ENCODE results near the gene TRMT10C. TPM values are rescaled to one million over a fixed set of nuclear protein-coding genes. Genes with fewer than 3 reads are reported as not detected.

The TRMT10C gene
- total RNA-seq, 2 donors from 2014 or later, result 41.4 to 41.8 TPM

- Histone ChIP-seq H3K9me3 (ENCODE audit: control insufficient read depth, low read length) (no peaks in the 10 kb centered on the region), H3K27ac (ENCODE audit: low read depth, low read length) (no peak overlapping the region), H3K4me1 (ENCODE audit: control insufficient read depth, insufficient read depth, low read length) (no peaks in the 10 kb centered on the region), H3K4me3 (ENCODE audit: low read length) (no peak overlapping the region), H3K9ac (ENCODE audit: extremely low read depth, low read length, poor library complexity, severe bottlenecking) (no peak overlapping the region), H3K36me3 (ENCODE audit: control insufficient read depth, insufficient read depth, low read length) (peaks cover 89% of the 10 kb centered on the region), H3K27me3 (ENCODE audit: control insufficient read depth, insufficient read depth, low read length, poor library complexity, severe bottlenecking) (no peaks in the 10 kb centered on the region)
- DNase-seq, result no peak
- Mint-ChIP-seq H3K9me3 (no peaks in the 10 kb centered on the region), H3K36me3 (ENCODE audit: low read depth) (peaks cover 81% of the 10 kb centered on the region), H3K4me3 (no peak overlapping the region), H3K27me3 (ENCODE audit: insufficient read depth) (no peaks in the 10 kb centered on the region), H3K4me1 (no peaks in the 10 kb centered on the region), H3K27ac (no peak overlapping the region)
- TF ChIP-seq CTCF (conservative IDR thresholded peaks at IDR 0.05), result no peak
- WGBS, 2 experiments (ENCODE audit: insufficient coverage in 1 of 2, insufficient read length in 1 of 2), result 87% methylated on average over 1 of the region's 1 CpG; no CpG with 5 or more reads in 1 of the 2 experiments
Observed at GRCh38 chr3:101588616-101589015, 26.9 kb downstream of the TRMT10C start.

- TF ChIP-seq CTCF (conservative IDR thresholded peaks at IDR 0.05), result no peak
- H3K36me3 Mint-ChIP-seq (ENCODE audit: low read depth), result peaks cover 81% of the 10 kb centered on the region
- H3K4me3 Mint-ChIP-seq, result no peak overlapping the region
- Histone ChIP-seq H3K36me3 (ENCODE audit: control insufficient read depth, insufficient read depth, low read length) (peaks cover 91% of the 10 kb centered on the region), H3K27me3 (ENCODE audit: control insufficient read depth, insufficient read depth, low read length, poor library complexity, severe bottlenecking) (no peaks in the 10 kb centered on the region), H3K9ac (ENCODE audit: extremely low read depth, low read length, poor library complexity, severe bottlenecking) (no peak overlapping the region), H3K4me1 (ENCODE audit: control insufficient read depth, insufficient read depth, low read length) (no peaks in the 10 kb centered on the region), H3K4me3 (ENCODE audit: low read length) (no peak overlapping the region), H3K27ac (ENCODE audit: low read depth, low read length) (no peak overlapping the region), H3K9me3 (ENCODE audit: control insufficient read depth, low read length) (no peaks in the 10 kb centered on the region)
- H3K4me1 Mint-ChIP-seq, result no peaks in the 10 kb centered on the region
- H3K27me3 Mint-ChIP-seq (ENCODE audit: insufficient read depth), result no peaks in the 10 kb centered on the region
- no peak overlapping the region for H3K27ac Mint-ChIP-seq
- DNase-seq, result no peak
- H3K9me3 Mint-ChIP-seq, result no peaks in the 10 kb centered on the region
- 98% methylated on average over 2 of the region's 3 CpGs; no CpG with 5 or more reads in 1 of the 2 experiments for WGBS, 2 experiments (ENCODE audit: insufficient coverage in 1 of 2, insufficient read length in 1 of 2)
Observed at GRCh38 chr3:101591071-101591470, 29.4 kb downstream of the TRMT10C start.

- Mint-ChIP-seq H3K36me3 (ENCODE audit: low read depth) (peaks cover 15% of the 10 kb centered on the region), H3K27me3 (ENCODE audit: insufficient read depth) (no peaks in the 10 kb centered on the region), H3K27ac (no peak overlapping the region), H3K4me1 (peaks cover 5% of the 10 kb centered on the region), H3K9me3 (peaks cover 22% of the 10 kb centered on the region), H3K4me3 (no peak overlapping the region)
- Histone ChIP-seq H3K36me3 (ENCODE audit: control insufficient read depth, insufficient read depth, low read length) (peaks cover 14% of the 10 kb centered on the region), H3K9ac (ENCODE audit: extremely low read depth, low read length, poor library complexity, severe bottlenecking) (no peak overlapping the region), H3K4me1 (ENCODE audit: control insufficient read depth, insufficient read depth, low read length) (no peaks in the 10 kb centered on the region), H3K4me3 (ENCODE audit: low read length) (no peak overlapping the region), H3K27me3 (ENCODE audit: control insufficient read depth, insufficient read depth, low read length, poor library complexity, severe bottlenecking) (no peaks in the 10 kb centered on the region), H3K27ac (ENCODE audit: low read depth, low read length) (no peak overlapping the region), H3K9me3 (ENCODE audit: control insufficient read depth, low read length) (peaks cover 8% of the 10 kb centered on the region)
- 92 to 100% methylated on average over 1 to 3 of the region's 3 CpGs for WGBS, 2 experiments (ENCODE audit: insufficient coverage in 1 of 2, insufficient read length in 1 of 2)
- DNase-seq, result no peak
- no peak for TF ChIP-seq CTCF (conservative IDR thresholded peaks at IDR 0.05)
Observed at GRCh38 chr3:101602731-101603130, 41.1 kb downstream of the TRMT10C start.
